ENCODE measurements around the gene SEZ6L2. TPM values are rescaled to one million over a fixed set of nuclear protein-coding genes. Genes with fewer than 3 reads are reported as not detected.

SEZ6L2 gene
- total RNA-seq, 1 donor from 2014 or later = 34.2 TPM

DNA sequence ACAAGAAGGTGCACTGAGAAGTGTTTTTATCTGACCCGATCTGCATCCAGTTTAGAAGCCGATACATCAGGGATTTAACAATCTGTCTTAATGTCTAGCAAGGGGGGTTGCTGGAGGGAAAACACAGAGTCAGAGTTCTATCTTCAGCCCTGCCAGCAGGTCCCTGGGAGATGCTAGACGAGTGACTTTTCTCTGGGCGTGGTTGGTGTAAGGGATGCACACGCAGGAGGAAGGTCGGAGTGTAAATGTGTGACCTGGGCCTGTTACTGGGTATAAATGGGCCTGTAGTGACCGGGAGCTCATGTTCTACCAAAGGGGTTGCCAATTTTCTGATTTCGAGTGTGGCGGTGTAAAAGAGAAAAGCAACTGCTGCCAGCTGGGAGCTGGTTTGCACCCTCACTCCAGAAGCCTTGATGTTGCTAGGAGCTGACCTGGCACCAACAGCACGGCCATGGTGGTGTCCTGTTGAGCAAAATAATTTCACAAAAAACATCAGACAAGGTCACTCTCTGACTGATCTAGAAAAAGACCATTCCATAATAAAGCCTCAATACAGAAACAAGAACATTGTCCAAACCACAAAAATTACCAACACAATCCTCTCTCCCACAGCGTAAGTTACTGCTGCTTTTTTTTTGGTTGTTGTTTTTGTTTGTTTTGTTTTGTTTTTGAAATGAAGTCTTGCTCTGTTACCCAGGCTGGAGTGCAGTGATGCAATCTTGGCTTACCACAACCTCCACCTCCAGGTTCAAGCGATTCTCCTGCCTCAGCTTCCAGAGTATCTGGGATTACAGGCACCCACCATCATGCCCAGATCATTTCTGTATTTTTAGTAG, 27.9 kb upstream of the SEZ6L2 start:
- Mint-ChIP-seq H3K4me3 (ENCODE audit: unreplicated experiment) (peak overlapping the region; percentile 91), H3K27me3 (ENCODE audit: unreplicated experiment) (peaks cover 5% of the 10 kb centered on the region), H3K9me3 (ENCODE audit: unreplicated experiment) (no peaks in the 10 kb centered on the region), H3K36me3 (ENCODE audit: low read depth, unreplicated experiment) (no peaks in the 10 kb centered on the region), H3K27ac (ENCODE audit: unreplicated experiment) (peak overlapping the region; percentile 72), H3K4me1 (ENCODE audit: unreplicated experiment) (peaks cover 22% of the 10 kb centered on the region)
- TF ChIP-seq, protein P1, sequence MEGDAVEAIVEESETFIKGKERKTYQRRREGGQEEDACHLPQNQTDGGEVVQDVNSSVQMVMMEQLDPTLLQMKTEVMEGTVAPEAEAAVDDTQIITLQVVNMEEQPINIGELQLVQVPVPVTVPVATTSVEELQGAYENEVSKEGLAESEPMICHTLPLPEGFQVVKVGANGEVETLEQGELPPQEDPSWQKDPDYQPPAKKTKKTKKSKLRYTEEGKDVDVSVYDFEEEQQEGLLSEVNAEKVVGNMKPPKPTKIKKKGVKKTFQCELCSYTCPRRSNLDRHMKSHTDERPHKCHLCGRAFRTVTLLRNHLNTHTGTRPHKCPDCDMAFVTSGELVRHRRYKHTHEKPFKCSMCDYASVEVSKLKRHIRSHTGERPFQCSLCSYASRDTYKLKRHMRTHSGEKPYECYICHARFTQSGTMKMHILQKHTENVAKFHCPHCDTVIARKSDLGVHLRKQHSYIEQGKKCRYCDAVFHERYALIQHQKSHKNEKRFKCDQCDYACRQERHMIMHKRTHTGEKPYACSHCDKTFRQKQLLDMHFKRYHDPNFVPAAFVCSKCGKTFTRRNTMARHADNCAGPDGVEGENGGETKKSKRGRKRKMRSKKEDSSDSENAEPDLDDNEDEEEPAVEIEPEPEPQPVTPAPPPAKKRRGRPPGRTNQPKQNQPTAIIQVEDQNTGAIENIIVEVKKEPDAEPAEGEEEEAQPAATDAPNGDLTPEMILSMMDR (IDR thresholded peaks at IDR 0.05; ENCODE audit: unreplicated experiment) = no peak
- DNase-seq (ENCODE audit: low spot score) = no peak

DNA sequence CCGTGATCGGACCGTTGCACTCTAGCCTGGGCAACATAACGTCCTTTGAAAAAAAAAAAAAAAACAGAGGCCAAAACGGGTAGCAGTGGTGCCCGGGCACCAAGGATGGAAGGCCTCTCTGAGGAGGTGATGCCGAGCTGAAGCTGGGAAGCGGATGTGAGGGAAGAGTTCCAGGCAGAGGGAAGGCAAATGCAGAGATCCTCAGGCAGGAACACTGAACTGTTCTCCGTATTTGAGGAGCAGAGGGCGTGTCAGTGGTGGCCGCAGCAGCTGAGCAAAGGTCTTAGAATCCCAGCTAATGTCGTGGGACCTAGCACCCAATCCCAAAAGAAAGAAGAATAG, 27.3 kb upstream of the SEZ6L2 start:
- H3K27ac Mint-ChIP-seq (ENCODE audit: unreplicated experiment) = no peak overlapping the region
- peak overlapping the region; percentile 91 for H3K4me3 Mint-ChIP-seq (ENCODE audit: unreplicated experiment)
- TF ChIP-seq, protein P1 (IDR thresholded peaks at IDR 0.05; ENCODE audit: unreplicated experiment) = no peak
- no peaks in the 10 kb centered on the region for H3K9me3 Mint-ChIP-seq (ENCODE audit: unreplicated experiment)
- DNase-seq (ENCODE audit: low spot score) = no peak
- peaks cover 5% of the 10 kb centered on the region for H3K27me3 Mint-ChIP-seq (ENCODE audit: unreplicated experiment)
- peaks cover 22% of the 10 kb centered on the region for H3K4me1 Mint-ChIP-seq (ENCODE audit: unreplicated experiment)
- H3K36me3 Mint-ChIP-seq (ENCODE audit: low read depth, unreplicated experiment) = no peaks in the 10 kb centered on the region

DNA sequence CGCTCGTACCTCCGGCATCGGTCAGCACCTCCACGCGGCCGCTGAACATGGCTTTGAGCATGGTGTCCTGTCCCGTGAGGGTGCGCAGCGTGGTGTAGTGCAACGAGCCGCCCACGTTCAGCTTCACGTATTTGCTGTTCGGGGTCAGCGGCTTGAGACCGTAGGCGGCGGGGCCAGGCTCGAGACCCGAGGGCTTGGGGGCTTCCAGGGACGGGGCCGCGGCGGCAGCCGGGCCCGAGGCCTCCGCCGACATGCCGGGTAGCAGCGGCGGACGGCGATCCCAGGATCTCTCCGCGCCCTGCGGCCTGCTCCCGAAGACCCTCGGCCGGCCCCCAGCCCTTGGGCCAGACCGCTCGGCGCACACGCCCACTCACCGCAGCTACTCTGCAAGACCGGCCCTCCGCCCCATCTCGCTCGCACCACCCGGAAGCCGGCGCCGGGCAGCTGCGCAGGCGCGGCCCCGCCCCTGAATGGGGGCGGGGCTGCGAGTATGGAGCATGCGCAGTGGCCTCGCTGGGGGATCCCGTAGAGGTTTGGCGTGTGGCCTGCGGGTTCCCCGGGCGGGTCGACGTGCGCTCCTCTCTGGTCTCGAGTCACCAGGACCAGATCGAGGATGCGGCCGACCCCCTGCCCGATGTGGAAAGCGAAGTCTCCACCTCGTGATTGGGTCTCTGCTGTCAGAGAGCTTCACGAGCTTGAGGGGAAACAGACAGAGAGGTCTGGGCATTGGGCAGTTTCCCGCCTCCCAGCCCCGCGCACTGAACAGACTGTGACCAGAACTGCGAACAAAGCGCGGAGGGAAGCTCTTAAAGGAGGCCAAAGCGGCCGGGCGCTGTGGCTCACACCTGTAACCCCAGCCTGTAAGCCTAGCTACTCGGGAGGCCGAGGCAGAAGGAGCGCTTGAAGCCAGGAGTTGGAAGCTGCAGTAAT, 26.7 kb upstream of the SEZ6L2 start, which contains the start of gene KCTD13:
Gene KCTD13 (minus strand): TSS at position 446 of the 930 bp plus-strand sequence. CDS start 193 bp downstream, at position 253.
- DNase-seq (ENCODE audit: low spot score) = peak; percentile 97
- H3K4me3 Mint-ChIP-seq (ENCODE audit: unreplicated experiment) = peak within 1 kb of the TSS; percentile 97
- H3K9me3 Mint-ChIP-seq (ENCODE audit: unreplicated experiment) = no peaks in the 10 kb centered on the region
- peaks cover 22% of the 10 kb centered on the region for H3K4me1 Mint-ChIP-seq (ENCODE audit: unreplicated experiment)
- H3K27me3 Mint-ChIP-seq (ENCODE audit: unreplicated experiment) = peaks cover 5% of the 10 kb centered on the region
- TF ChIP-seq, protein P1 (IDR thresholded peaks at IDR 0.05; ENCODE audit: unreplicated experiment) = no peak
- H3K36me3 Mint-ChIP-seq (ENCODE audit: low read depth, unreplicated experiment) = peaks cover 5% of the 10 kb centered on the region
- peak within 1 kb of the TSS; percentile 24 for H3K27ac Mint-ChIP-seq (ENCODE audit: unreplicated experiment)

DNA sequence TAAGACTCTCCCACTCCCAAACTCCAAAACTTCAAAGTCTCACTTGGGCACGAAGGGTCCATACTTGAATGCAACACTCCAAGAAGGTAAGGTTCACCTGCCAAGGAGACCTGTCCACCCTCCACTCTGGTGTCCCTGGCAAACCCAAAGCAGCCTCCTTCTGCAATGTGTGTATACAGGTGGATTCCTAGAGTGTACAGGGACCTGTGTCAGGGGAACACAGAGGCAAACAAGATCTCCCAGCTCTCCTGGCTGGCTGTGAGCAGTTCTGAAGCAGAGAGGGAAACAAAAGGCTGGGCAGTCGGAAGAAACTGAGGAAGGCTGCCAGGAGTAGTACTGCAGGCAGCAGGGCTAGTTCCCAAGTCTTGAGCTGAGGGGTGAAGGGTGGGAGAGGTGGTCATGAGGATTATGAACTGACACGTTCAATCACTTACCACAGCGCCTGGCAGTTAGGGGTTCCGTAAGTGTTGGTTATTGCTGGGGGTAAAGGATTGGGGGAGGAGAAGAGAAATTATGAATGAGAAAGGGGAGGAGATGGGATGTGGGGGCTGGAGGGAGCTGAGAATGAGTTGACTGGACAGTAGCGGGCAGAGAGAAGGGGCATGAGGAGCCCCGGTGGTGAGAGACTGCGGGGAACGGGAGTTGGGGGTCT, 25.9 kb upstream of the SEZ6L2 start:
- TF ChIP-seq, protein P1 (IDR thresholded peaks at IDR 0.05; ENCODE audit: unreplicated experiment) = no peak

More for the DNA sequence above, 25.9 kb upstream of the SEZ6L2 start:
- Mint-ChIP-seq H3K36me3 (ENCODE audit: low read depth, unreplicated experiment) (peaks cover 12% of the 10 kb centered on the region), H3K4me1 (ENCODE audit: unreplicated experiment) (peaks cover 22% of the 10 kb centered on the region), H3K9me3 (ENCODE audit: unreplicated experiment) (no peaks in the 10 kb centered on the region), H3K27me3 (ENCODE audit: unreplicated experiment) (peaks cover 5% of the 10 kb centered on the region), H3K27ac (ENCODE audit: unreplicated experiment) (no peak overlapping the region), H3K4me3 (ENCODE audit: unreplicated experiment) (peak overlapping the region; percentile 97)
- DNase-seq (ENCODE audit: low spot score) = no peak

Measured in endothelial cell (in vitro differentiated cells).